Neural crest cell (in vitro differentiated cells): ENCODE measurements around the gene HECW1. TPM values are rescaled to one million over a fixed set of nuclear protein-coding genes. Genes with fewer than 3 reads are reported as not detected.

Experiments used
- DNase-seq: peaks from one replicate; pipeline ENCODE4 v3.0.0; 2021; ENCODE audit warnings: low read depth, mixed read lengths, low spot score
- H3K27ac Mint-ChIP-seq: one replicate; pipeline ENCODE4 v1.8.0; 2021; ENCODE audit warnings: mild to moderate bottlenecking, mixed read lengths; ENCODE audit not compliant: unreplicated experiment
- H3K27me3 Mint-ChIP-seq: 2 replicates; pipeline ENCODE4 v1.8.0; 2021; ENCODE audit warnings: low read depth, mild to moderate bottlenecking, mixed read lengths
- H3K36me3 Mint-ChIP-seq: 2 replicates; pipeline ENCODE4 v1.8.0; 2021; ENCODE audit warnings: low read depth, mild to moderate bottlenecking, mixed read lengths
- H3K4me1 Mint-ChIP-seq: 2 replicates; pipeline ENCODE4 v1.8.0; 2021; ENCODE audit warnings: mixed read lengths
- H3K4me3 Mint-ChIP-seq: one replicate; pipeline ENCODE4 v1.8.0; 2021; ENCODE audit warnings: mild to moderate bottlenecking, mixed read lengths
- H3K9me3 Mint-ChIP-seq: 2 replicates; pipeline ENCODE4 v1.8.0; 2021; ENCODE audit warnings: mixed read lengths
- total RNA-seq: library from RNA; stranded (reverse); gene quantifications from 2 replicates; pipeline ENCODE4 v1.2.1, GENCODE V29; 2021
- TF ChIP-seq, protein P1 (sequence below): fragments of 200-600 bp; sonication (generic); conservative IDR thresholded peaks from 2 replicates; pipeline ENCODE4 v1.5.0; 2021; ENCODE audit warnings: antibody characterized with exemption, mild to moderate bottlenecking

HECW1 gene
- total RNA-seq, 1 donor from 2014 or later: 3.6 TPM

DNA sequence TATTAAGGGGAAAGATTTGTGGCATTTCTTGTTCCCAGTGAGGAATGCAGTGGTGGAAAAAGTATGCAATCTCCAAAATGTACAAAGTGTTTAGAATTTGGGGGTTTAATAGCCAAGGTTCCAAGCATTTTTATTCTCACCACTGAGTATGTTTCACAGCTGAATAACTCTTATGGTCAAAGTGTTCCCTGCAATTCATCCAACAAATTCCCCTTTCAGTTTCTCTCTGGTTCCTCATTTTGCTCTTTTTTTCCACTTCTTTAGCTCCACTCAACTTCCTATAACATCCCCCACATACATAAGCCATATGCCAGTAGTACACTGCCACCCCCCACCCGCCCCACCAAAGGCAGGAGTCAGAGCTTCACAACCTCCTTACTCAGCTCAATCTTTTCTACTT is 4.6 kb downstream of the HECW1 start:
- peaks cover 50% of the 10 kb centered on the region for H3K27me3 Mint-ChIP-seq
- H3K9me3 Mint-ChIP-seq: no peaks in the 10 kb centered on the region
- H3K4me3 Mint-ChIP-seq: no peak overlapping the region
- no peak for DNase-seq
- H3K4me1 Mint-ChIP-seq: peaks cover 11% of the 10 kb centered on the region
- H3K36me3 Mint-ChIP-seq: no peaks in the 10 kb centered on the region
- TF ChIP-seq, protein P1, sequence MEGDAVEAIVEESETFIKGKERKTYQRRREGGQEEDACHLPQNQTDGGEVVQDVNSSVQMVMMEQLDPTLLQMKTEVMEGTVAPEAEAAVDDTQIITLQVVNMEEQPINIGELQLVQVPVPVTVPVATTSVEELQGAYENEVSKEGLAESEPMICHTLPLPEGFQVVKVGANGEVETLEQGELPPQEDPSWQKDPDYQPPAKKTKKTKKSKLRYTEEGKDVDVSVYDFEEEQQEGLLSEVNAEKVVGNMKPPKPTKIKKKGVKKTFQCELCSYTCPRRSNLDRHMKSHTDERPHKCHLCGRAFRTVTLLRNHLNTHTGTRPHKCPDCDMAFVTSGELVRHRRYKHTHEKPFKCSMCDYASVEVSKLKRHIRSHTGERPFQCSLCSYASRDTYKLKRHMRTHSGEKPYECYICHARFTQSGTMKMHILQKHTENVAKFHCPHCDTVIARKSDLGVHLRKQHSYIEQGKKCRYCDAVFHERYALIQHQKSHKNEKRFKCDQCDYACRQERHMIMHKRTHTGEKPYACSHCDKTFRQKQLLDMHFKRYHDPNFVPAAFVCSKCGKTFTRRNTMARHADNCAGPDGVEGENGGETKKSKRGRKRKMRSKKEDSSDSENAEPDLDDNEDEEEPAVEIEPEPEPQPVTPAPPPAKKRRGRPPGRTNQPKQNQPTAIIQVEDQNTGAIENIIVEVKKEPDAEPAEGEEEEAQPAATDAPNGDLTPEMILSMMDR: no peak
- no peak overlapping the region for H3K27ac Mint-ChIP-seq

GRCh38 chr7:43117861-43118260 is 5.4 kb downstream of the HECW1 start:
- H3K4me3 Mint-ChIP-seq: no peak overlapping the region
- no peak overlapping the region for H3K27ac Mint-ChIP-seq
- H3K4me1 Mint-ChIP-seq: peaks cover 11% of the 10 kb centered on the region
- H3K27me3 Mint-ChIP-seq: peaks cover 45% of the 10 kb centered on the region
- no peaks in the 10 kb centered on the region for H3K9me3 Mint-ChIP-seq
- TF ChIP-seq, protein P1: no peak
- H3K36me3 Mint-ChIP-seq: no peaks in the 10 kb centered on the region
- DNase-seq: no peak

DNA sequence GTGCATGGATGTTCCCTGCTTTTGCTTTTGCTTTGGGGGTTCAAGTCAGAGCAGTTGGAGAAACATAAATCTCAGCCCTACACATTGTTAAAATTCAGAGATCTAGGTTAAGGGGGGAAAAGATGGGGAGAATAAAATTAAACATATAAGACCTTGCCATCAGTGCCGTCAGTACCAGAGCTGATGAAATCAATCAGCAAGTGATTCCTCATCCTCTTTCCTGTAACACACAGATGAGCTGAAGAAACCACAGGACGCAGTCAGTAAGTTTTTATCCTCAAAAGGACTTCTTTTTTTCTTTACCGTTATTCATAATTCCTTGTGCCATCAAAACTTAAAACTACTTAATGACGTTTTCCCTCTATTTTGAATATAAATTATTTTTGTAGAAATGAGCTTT is 5.9 kb downstream of the HECW1 start:
- peaks cover 11% of the 10 kb centered on the region for H3K4me1 Mint-ChIP-seq
- TF ChIP-seq, protein P1: no peak
- peaks cover 43% of the 10 kb centered on the region for H3K27me3 Mint-ChIP-seq
- H3K9me3 Mint-ChIP-seq: no peaks in the 10 kb centered on the region
- DNase-seq: no peak
- no peak overlapping the region for H3K4me3 Mint-ChIP-seq
- H3K36me3 Mint-ChIP-seq: no peaks in the 10 kb centered on the region
- H3K27ac Mint-ChIP-seq: no peak overlapping the region

DNA sequence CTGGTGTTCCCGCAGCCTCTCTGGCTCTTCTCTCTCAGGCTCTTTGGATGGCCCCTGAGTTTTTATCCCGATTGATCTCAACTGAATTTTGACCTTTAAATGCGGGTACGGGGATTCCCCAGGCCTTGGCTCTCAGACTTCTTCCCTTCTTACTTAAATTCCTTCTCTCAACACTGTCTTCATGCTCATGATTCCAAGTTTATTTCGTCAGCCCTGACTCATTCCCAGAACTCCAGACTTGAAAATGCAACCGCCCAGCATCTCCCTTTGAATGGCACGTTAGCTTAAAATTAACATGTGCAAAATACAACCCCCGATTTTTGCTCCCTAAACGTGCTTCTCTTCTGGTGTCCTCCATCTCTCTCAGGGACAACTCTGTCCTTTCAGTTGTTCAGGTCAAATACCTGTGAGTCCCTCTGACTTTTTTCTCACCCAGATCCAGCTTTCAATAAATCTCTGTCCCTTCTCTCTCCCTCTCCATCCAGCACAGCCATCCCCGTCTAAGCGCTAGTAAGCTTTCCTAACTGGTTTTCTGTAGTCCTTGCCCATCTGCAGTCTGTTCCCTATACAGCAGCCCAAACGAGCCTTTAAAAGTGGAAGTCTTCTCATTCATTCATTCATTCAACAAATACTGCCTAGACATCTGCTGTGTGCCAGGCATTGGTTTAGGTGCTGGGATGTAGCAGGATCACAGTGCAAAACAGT is 7.1 kb downstream of the HECW1 start:
- peaks cover 36% of the 10 kb centered on the region for H3K27me3 Mint-ChIP-seq
- TF ChIP-seq, protein P1: no peak
- no peak overlapping the region for H3K4me3 Mint-ChIP-seq
- H3K4me1 Mint-ChIP-seq: peaks cover 1% of the 10 kb centered on the region
- H3K9me3 Mint-ChIP-seq: no peaks in the 10 kb centered on the region
- H3K27ac Mint-ChIP-seq: no peak overlapping the region
- no peaks in the 10 kb centered on the region for H3K36me3 Mint-ChIP-seq
- no peak for DNase-seq

DNA sequence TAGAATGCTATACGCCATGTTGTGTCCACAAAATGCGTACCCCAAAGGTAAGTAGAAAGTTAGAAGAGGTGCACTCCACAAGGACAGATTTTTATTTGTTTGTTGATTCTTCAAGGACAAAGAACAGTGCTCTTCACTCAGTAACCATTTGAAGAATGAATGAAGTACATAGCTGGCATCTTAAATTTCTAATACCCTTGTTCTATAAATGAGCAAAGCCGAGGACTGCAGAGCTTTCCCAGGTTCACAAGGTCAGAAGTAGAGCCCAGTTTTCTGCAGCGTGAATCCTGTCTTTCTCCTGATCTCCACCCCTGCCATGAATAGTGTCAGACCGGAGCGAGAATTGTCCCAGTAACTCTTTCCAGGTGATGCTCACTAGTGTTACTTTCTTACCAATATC is 9.5 kb downstream of the HECW1 start:
- no peak overlapping the region for H3K27ac Mint-ChIP-seq
- no peaks in the 10 kb centered on the region for H3K4me1 Mint-ChIP-seq
- H3K4me3 Mint-ChIP-seq: no peak overlapping the region
- H3K9me3 Mint-ChIP-seq: no peaks in the 10 kb centered on the region
- H3K36me3 Mint-ChIP-seq: no peaks in the 10 kb centered on the region
- DNase-seq: no peak
- TF ChIP-seq, protein P1: no peak
- H3K27me3 Mint-ChIP-seq: peaks cover 14% of the 10 kb centered on the region
